Activated CD4-positive, alpha-beta memory T cell treated with anti-CD3 and anti-CD28 coated beads for 36 hours (primary cell): ENCODE measurements around the gene MAFF. TPM values are rescaled to one million over a fixed set of nuclear protein-coding genes. Genes with fewer than 3 reads are reported as not detected.
"Not testable (repeated sequence)": the region's sequence is repeated elsewhere in the genome, so short reads cannot be mapped to it uniquely, and the experiment has no call there.

ENCODE experiments used
- CTCF ChIA-PET: fragments of 350-600 bp; sonication (Branson Sonifier 250); formaldehyde crosslinking; loops from one replicate; lab custom pipeline; 2021; ENCODE audit warnings: antibody characterized with exemption, inconsistent platforms; lab: Charles Lee
- POLR2A ChIA-PET: fragments of 350-600 bp; sonication (Branson Sonifier 250); formaldehyde crosslinking; loops from one replicate; lab custom pipeline; 2021; ENCODE audit warnings: antibody characterized with exemption; lab: Charles Lee
- DNase-seq: peaks from one replicate; pipeline ENCODE4 v3.0.0-alpha.2; 2020
- H3K27ac Mint-ChIP-seq: one replicate; pipeline ENCODE4 v1.8.0; 2021; ENCODE audit warnings: mixed read lengths
- H3K27me3 Mint-ChIP-seq: one replicate; pipeline ENCODE4 v1.8.0; 2021; ENCODE audit warnings: mixed read lengths
- H3K36me3 Mint-ChIP-seq: one replicate; pipeline ENCODE4 v1.8.0; 2021; ENCODE audit warnings: mixed read lengths
- H3K4me1 Mint-ChIP-seq: one replicate; pipeline ENCODE4 v1.8.0; 2021; ENCODE audit warnings: low read depth, mixed read lengths
- H3K4me3 Mint-ChIP-seq: one replicate; pipeline ENCODE4 v1.8.0; 2021; ENCODE audit warnings: mild to moderate bottlenecking, mixed read lengths
- H3K9me3 Mint-ChIP-seq: one replicate; pipeline ENCODE4 v1.8.0; 2021; ENCODE audit warnings: mixed read lengths
- intact Hi-C: fragments of 100-400 bp; cut with micrococcal nuclease; formaldehyde crosslinking; loops from one replicate; pipeline ENCODE4 v1.15.1; 2023
- total RNA-seq, 2 experiments: library from RNA; stranded (reverse); gene quantifications; one replicate each; pipeline ENCODE4 v1.2.3, GENCODE V29; 2021

Gene MAFF
- total RNA-seq: 10 to 100 TPM; 15.5 to 15.9 TPM

DNA sequence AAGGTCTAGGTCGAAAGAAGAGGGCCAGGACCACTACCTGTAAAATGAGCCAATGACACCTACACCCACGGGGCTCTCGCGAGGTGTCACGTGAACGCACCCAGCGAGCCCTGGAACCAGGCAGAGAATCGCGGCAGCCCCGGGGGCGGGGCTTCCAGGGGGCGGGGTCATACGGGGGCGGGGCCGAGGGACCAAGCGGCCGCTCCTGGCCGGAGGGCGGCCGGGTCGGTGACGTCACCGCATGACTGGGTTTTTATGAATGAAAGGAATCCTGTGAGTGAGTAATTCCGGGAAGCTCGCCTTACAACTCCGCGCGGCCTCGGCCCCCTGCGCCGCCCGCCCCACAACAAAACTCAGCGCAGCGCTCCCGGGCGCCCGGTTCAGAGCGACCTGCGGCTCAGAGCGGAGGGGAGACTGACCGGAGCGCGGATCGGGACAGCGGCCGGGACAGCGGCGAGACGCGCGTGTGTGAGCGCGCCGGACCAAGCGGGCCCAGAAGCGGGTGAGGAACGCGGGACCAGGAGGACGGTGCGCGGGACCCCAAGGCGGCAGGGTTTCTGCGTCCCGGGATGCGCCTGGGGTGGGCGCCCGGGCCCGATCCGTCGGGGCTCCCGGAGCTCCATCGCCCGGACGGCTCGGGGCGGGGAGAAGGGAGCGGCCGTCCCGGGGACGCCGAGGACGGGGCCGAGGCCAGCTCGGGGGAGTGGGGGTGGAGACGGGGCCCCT is at the start of gene MAFF:
Gene MAFF (plus strand): TSS at position 284 of the 726 bp plus-strand sequence. CDS start 11,860 bp downstream, outside the sequence.
- Mint-ChIP-seq H3K4me1 (peaks cover 37% of the 10 kb centered on the region), H3K4me3 (peak within 1 kb of the TSS; percentile 83), H3K27me3 (no peaks in the 10 kb centered on the region), H3K27ac (peak within 1 kb of the TSS; percentile 84), H3K9me3 (no peaks in the 10 kb centered on the region), H3K36me3 (no peaks in the 10 kb centered on the region)
- POLR2A ChIA-PET: interaction anchor here (1.0 to 1.9 kb wide), 5 partner anchors 14 to 552 kb away, joined by 3 to 10 read pairs (median 8); partner anchors contain the start of gene PLA2G6
- intact Hi-C loops: loop anchor here (1.0 to 5.0 kb wide), 2 partner anchors 21 to 115 kb away; partner anchors contain the start of genes CSNK1E and PLA2G6
- CTCF ChIA-PET: interaction anchor here (1.1 to 2.0 kb wide), 2 partner anchors 13 to 21 kb away, joined by 4 to 7 read pairs; no protein-coding TSS in a partner anchor
- peak; percentile 98 for DNase-seq

DNA sequence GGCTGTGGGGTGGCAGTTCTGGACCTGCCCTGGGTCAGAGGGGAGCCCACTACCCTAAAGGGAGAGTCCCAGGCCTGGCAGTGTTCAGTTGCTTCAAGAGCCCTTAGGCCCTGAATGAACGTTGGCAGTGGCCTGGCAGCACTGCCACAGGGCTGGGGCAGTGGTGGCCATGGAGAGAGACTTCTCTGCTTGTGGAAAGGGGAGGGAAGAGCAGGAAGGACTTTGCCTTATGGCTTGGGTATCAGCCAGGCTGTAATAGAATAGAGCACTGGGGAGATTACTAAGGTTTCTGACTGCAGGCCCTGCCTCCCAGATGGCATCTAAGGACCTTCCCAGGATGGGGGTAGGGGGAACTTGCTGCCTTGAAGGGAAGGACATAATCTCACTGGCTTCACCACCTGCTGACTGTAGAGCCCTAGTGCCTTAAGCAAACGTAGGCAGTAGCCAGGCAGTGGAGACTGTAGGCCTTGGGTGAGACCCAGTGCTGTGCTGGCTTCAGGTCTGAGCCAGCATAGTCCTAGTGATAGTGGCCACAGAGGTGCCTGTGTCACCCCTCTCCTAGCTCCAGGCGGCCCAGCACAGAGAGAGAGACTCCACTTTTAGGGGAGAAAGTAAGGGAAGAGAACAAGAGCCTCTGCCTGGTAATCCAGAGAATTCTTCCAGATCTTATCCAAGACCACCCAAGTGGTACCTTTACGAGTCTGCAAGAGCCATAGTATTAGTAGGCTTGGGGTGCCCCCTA is 47.8 kb upstream of the MAFF start:
- no peaks in the 10 kb centered on the region for H3K4me1 Mint-ChIP-seq
- no peaks in the 10 kb centered on the region for H3K9me3 Mint-ChIP-seq
- intact Hi-C loops: no loop called here
- no peak for DNase-seq
- H3K4me3 Mint-ChIP-seq: no peak overlapping the region
- POLR2A ChIA-PET: interaction anchor here (0.6 kb wide), 1 partner anchor 43 kb away, joined by 3 read pairs; no protein-coding TSS in a partner anchor
- no peak overlapping the region for H3K27ac Mint-ChIP-seq
- peaks cover 2% of the 10 kb centered on the region for H3K36me3 Mint-ChIP-seq
- H3K27me3 Mint-ChIP-seq: no peaks in the 10 kb centered on the region
- CTCF ChIA-PET: no interaction called here

- H3K36me3 Mint-ChIP-seq, DNase-seq, H3K27ac Mint-ChIP-seq, H3K4me1 Mint-ChIP-seq, intact Hi-C loops, H3K4me3 Mint-ChIP-seq, H3K9me3 Mint-ChIP-seq, CTCF ChIA-PET, POLR2A ChIA-PET, H3K27me3 Mint-ChIP-seq: not testable (repeated sequence)
Measured at GRCh38 chr22:38154563-38154915, 47.3 kb upstream of the MAFF start.

DNA sequence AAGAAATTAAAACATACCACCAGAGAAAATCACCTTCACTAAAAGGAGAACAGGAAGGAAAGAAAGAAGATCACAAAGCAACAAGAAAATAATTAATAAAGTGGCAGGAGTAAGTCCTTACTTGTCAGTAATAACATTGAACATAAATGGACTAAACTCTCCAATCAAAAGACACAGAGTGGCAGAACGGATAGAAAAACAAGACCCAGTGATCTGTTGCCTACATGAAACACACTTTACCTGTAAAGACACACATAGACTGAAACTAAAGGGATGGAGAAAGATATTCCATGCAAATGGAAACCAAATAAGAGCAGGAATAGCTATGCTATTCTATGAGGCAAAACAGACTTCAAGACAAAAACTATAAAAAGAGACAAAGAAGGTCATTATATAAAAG is 46.1 kb upstream of the MAFF start:
- CTCF ChIA-PET: no interaction called here
- H3K27ac Mint-ChIP-seq: no peak overlapping the region
- no peak for DNase-seq
- no peak overlapping the region for H3K4me3 Mint-ChIP-seq
- no peaks in the 10 kb centered on the region for H3K4me1 Mint-ChIP-seq
- POLR2A ChIA-PET: no interaction called here
- no peaks in the 10 kb centered on the region for H3K9me3 Mint-ChIP-seq
- H3K27me3 Mint-ChIP-seq: no peaks in the 10 kb centered on the region
- H3K36me3 Mint-ChIP-seq: peaks cover 5% of the 10 kb centered on the region
- intact Hi-C loops: no loop called here

DNA sequence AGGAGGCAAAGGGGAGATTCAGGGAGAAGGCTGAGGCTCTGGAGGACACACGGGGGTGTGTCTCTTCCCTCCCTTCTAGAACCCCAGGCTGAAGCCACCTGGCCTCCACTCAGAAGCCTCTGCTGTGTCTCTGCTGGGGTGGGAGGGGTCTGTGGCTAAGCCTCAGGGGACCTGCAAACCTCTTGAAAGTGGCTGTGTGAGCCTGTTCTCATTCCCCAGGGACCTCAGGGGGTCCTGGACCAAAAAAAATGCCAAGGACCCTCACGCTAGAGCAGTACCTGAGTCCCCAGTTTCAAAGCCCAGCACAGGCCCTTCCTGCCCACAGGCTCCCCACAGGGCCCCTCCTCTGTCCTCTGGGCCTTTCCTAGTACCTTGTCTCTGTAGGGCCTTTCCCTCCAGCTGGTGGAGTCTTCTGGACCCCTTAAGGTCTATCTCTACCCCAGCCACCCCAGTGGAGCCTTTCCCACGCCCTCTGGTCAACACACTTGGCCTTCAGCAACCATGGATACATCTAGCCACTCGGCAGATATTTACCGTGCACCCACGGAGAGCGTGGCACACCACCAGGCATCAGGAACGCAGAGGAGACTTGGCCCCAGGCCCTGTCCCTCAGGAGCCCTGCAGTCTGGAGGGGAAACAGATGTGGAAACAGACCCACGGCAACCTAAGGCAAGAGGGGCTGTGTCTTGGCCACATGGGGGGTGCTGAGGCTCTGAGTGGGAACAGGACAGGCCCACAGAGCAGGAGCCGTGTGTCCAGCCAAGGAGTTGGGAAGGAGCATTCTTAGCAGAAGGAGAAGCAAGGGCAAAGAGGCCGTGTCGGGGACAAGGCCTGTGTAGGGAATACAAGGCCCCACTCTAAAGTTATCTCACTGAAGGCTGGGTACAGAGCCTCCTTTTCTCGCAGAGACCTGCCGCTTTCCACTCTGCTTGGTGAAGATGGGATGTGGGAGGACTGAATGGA is 38.6 kb upstream of the MAFF start:
- intact Hi-C loops: no loop called here
- ChIA-PET POLR2A (no interaction called here), CTCF (no interaction called here)
- H3K9me3 Mint-ChIP-seq: no peaks in the 10 kb centered on the region
- peaks cover 4% of the 10 kb centered on the region for H3K4me1 Mint-ChIP-seq
- no peak overlapping the region for H3K4me3 Mint-ChIP-seq
- H3K27ac Mint-ChIP-seq: no peak overlapping the region
- no peaks in the 10 kb centered on the region for H3K27me3 Mint-ChIP-seq
- peaks cover 18% of the 10 kb centered on the region for H3K36me3 Mint-ChIP-seq
- no peak for DNase-seq

DNA sequence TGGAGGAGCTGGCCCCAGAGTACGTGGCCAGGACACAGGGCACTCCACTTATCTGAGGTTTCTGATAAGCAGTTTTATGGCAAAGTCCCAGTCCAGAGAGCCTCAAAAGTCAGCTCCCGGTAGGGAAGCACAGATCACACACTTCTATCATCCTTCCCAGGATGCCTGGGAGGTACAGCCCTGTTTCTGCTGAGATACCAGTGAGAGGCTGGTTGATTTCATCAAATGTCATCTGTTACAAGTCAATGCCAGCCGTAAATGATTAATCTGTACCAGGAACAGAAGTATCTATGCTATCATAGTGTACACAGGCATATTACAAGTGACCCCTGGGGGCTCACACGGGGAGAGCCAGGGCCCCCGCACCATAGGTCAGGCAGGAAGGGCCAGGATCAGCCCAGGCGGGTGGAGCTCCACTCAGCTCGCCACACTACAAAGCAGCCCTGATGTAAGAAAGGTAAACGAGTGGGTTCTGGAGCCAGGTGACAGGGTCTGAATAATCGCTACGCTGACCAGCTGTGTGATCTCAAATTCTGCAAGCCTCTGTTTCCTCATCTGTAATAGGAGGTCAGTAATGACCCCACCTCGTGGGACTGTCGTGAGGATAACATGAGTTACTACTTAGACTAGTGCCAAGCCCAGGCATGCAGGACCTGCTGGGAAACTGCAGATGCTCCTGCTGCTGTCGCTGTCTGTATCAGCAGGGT is 37.8 kb upstream of the MAFF start:
- DNase-seq: no peak
- Mint-ChIP-seq H3K27me3 (no peaks in the 10 kb centered on the region), H3K4me1 (peaks cover 4% of the 10 kb centered on the region), H3K9me3 (no peaks in the 10 kb centered on the region), H3K36me3 (peaks cover 20% of the 10 kb centered on the region), H3K4me3 (no peak overlapping the region), H3K27ac (no peak overlapping the region)
- ChIA-PET CTCF (no interaction called here), POLR2A (no interaction called here)
- intact Hi-C loops: no loop called here

DNA sequence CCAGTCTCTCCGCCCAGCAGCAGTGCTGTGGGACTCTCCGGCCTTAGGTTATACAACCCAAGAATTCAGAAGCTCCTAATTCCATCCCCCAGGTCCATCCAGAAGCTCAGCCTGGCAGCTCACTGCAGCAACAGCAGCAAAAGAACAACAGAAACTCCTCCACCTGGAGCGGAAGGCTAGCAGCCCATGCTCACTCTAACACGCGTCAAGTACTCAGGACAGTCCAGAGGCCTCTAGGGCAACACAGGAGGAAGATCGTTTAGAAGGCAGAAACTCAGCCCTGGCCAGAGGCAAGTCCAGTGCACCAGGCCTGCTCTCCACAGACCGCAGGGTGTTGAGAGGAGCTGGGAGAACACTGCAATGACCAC is 37.3 kb upstream of the MAFF start:
- intact Hi-C loops: no loop called here

DNA sequence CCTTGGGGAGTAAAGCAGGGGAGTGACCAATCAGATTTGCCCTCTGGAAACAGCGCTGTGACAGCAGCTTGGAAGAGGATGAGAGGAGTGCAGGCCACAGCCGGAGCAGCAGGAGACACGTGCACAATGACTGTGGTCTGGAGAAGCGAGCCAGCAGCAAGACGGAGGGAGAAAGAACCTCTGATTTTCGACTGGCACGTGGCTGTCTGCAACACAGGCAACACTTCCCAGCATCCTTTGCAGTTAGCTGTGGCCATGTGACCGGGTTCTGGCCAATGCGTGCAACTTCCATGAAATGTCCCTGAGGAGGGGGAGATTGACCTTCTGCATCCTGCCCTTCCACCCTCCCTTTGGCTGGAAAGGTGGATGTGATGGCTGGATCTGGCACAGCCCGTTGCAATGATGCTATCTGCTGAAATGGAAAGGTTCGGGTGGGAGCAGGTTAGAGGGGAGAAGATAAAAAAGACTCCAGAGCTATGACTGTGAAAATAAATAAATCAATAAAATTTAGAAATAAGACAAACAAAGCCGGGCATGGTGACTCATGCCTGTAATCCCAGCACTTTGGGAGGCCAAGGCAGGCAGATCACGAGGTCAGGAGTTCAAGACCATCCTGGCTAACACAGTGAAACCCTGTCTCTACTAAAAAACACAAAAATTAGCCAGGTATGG is 35.7 kb upstream of the MAFF start:
- Mint-ChIP-seq H3K4me3 (no peak overlapping the region), H3K27ac (no peak overlapping the region), H3K36me3 (peaks cover 18% of the 10 kb centered on the region), H3K4me1 (peaks cover 4% of the 10 kb centered on the region), H3K27me3 (no peaks in the 10 kb centered on the region), H3K9me3 (no peaks in the 10 kb centered on the region)
- ChIA-PET POLR2A (no interaction called here), CTCF (no interaction called here)
- intact Hi-C loops: no loop called here
- no peak for DNase-seq

More for the DNA sequence above, 37.3 kb upstream of the MAFF start:
- Mint-ChIP-seq H3K27me3 (no peaks in the 10 kb centered on the region), H3K4me3 (no peak overlapping the region), H3K27ac (no peak overlapping the region), H3K36me3 (peaks cover 20% of the 10 kb centered on the region), H3K4me1 (peaks cover 4% of the 10 kb centered on the region), H3K9me3 (no peaks in the 10 kb centered on the region)
- no peak for DNase-seq
- POLR2A ChIA-PET: no interaction called here
- CTCF ChIA-PET: no interaction called here

DNA sequence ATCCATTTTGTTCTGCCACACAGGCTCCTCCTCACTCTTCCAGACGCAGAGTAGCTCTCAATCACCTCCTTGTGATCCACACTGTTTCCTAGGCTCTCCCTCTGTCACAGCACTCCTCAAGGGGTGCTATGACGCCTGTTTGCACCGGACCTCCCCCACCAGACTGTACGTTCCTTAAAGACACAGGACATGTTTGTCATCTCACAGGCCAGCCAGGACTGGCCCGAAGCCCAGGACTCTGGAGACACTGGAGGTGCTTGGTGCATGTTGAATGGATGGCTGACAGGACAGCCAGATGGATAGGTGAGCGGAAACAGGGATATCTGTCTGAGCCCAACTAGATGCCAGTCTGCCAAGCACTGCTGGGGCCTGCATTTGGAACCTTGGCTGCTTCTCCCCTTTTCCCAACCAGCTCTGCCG is 33.8 kb upstream of the MAFF start:
- peaks cover 12% of the 10 kb centered on the region for H3K36me3 Mint-ChIP-seq
- no peaks in the 10 kb centered on the region for H3K27me3 Mint-ChIP-seq

DNA sequence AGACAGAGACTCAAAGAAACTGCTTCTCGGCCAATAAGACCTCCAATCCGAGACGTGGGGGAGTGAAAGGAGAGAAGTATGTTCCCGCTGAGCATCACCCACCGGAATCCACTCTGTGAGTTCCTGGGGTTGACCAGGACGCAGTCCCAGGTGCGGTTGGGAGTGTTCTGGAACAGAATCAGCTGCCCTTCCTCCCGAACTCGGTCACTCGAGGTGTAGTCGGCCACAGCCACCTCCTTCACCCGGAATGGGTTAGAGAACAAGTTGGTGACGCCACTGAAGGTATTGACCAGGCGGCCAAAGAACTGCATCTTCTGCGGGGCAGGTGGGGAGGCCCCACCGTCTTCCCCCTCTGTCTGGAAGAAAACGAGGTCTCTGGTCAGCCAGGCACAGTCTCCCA is 32.7 kb upstream of the MAFF start:
- DNase-seq: no peak
- Mint-ChIP-seq H3K9me3 (no peaks in the 10 kb centered on the region), H3K4me1 (peaks cover 13% of the 10 kb centered on the region), H3K27ac (no peak overlapping the region), H3K4me3 (no peak overlapping the region), H3K36me3 (peaks cover 12% of the 10 kb centered on the region), H3K27me3 (no peaks in the 10 kb centered on the region)
- POLR2A ChIA-PET: no interaction called here
- CTCF ChIA-PET: no interaction called here
- intact Hi-C loops: no loop called here

More for the DNA sequence above, 33.8 kb upstream of the MAFF start:
- ChIA-PET POLR2A (no interaction called here), CTCF (no interaction called here)
- no peak overlapping the region for H3K4me3 Mint-ChIP-seq
- no peaks in the 10 kb centered on the region for H3K9me3 Mint-ChIP-seq
- H3K4me1 Mint-ChIP-seq: peaks cover 7% of the 10 kb centered on the region
- H3K27ac Mint-ChIP-seq: no peak overlapping the region
- no peak for DNase-seq
- intact Hi-C loops: no loop called here

GRCh38 chr22:38170469-38170868 is 31.3 kb upstream of the MAFF start:
- DNase-seq: no peak
- intact Hi-C loops: no loop called here
- Mint-ChIP-seq H3K27ac (no peak overlapping the region), H3K27me3 (no peaks in the 10 kb centered on the region), H3K4me1 (peaks cover 22% of the 10 kb centered on the region), H3K9me3 (no peaks in the 10 kb centered on the region), H3K36me3 (peaks cover 12% of the 10 kb centered on the region), H3K4me3 (no peak overlapping the region)
- ChIA-PET CTCF (no interaction called here), POLR2A (no interaction called here)
